ENCODE data around the gene CAPZB.

Gene CAPZB

DNA sequence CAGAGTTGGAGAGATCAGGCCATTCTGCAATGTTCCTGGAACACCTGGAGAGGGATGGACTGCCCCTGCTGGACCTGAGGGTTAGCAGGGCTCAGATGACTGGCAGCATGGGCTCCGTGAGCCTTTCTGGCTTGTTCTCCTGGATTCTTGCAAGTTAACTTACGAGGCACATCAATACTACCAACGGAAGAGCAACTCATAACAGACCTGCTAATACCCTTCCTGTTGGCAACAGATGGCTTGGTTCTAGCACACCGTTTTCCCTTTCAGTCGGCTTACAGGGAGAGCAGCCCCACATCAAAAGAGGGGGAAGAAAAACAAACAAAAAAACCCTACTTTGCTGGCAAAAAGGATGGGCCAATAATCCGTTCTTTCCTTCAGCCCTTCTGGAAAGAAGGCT is 125.3 kb downstream of the CAPZB start:
- H3K4me3 ChIP-seq (ENCODE audit: low read depth, low read length) = no peak overlapping the region
- DNase-seq (ENCODE audit: low read depth) = no peak
- TF ChIP-seq, protein P1, sequence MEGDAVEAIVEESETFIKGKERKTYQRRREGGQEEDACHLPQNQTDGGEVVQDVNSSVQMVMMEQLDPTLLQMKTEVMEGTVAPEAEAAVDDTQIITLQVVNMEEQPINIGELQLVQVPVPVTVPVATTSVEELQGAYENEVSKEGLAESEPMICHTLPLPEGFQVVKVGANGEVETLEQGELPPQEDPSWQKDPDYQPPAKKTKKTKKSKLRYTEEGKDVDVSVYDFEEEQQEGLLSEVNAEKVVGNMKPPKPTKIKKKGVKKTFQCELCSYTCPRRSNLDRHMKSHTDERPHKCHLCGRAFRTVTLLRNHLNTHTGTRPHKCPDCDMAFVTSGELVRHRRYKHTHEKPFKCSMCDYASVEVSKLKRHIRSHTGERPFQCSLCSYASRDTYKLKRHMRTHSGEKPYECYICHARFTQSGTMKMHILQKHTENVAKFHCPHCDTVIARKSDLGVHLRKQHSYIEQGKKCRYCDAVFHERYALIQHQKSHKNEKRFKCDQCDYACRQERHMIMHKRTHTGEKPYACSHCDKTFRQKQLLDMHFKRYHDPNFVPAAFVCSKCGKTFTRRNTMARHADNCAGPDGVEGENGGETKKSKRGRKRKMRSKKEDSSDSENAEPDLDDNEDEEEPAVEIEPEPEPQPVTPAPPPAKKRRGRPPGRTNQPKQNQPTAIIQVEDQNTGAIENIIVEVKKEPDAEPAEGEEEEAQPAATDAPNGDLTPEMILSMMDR (IDR thresholded peaks at IDR 0.05; ENCODE audit: control insufficient read depth, extremely low read depth, insufficient read depth) = no peak

DNA sequence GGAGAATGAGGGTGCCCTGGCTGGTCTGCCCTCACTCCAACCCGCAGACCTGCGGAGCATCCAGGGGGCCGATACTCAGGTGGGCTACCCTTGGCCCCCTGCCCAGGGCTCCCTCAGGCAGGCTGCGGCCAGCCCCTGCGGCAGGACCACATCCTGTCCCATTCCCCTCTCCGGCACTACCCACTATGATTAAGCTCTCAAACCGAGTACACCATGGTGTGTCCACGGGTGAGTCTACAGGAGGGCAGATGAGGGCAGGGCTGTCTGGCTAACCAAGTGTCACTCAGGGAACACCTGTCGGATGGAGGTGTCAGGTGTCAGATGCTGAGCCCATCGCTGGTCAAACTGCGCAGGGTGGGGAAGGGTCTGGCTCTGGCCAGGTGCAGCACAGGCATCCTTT is 126.0 kb downstream of the CAPZB start:
- no peak overlapping the region for H3K4me3 ChIP-seq (ENCODE audit: low read depth, low read length)
- TF ChIP-seq, protein P1 (IDR thresholded peaks at IDR 0.05; ENCODE audit: control insufficient read depth, extremely low read depth, insufficient read depth) = no peak
- no peak for DNase-seq (ENCODE audit: low read depth)

DNA sequence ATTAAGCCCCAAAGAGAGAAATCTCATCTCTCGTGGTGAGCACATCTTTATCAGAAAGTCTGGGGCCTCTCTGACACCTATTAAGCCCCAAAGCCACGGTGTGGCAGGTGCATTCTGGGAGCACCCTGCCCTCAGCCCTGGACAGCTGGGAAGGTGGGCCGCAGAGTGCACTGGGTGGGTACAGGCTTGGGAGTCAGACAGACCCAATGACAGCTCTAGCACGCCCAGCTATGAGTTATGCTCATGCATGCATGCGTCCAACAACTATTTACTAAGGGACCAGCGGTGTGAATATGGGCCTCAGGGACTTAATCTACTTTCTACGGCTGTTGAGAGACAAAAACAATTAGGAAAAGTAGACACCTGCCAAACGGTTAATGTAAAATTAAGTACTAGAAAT is 126.6 kb downstream of the CAPZB start:
- TF ChIP-seq, protein P1 (IDR thresholded peaks at IDR 0.05; ENCODE audit: control insufficient read depth, extremely low read depth, insufficient read depth) = no peak
- no peak for DNase-seq (ENCODE audit: low read depth)
- H3K4me3 ChIP-seq (ENCODE audit: low read depth, low read length) = no peak overlapping the region

DNA sequence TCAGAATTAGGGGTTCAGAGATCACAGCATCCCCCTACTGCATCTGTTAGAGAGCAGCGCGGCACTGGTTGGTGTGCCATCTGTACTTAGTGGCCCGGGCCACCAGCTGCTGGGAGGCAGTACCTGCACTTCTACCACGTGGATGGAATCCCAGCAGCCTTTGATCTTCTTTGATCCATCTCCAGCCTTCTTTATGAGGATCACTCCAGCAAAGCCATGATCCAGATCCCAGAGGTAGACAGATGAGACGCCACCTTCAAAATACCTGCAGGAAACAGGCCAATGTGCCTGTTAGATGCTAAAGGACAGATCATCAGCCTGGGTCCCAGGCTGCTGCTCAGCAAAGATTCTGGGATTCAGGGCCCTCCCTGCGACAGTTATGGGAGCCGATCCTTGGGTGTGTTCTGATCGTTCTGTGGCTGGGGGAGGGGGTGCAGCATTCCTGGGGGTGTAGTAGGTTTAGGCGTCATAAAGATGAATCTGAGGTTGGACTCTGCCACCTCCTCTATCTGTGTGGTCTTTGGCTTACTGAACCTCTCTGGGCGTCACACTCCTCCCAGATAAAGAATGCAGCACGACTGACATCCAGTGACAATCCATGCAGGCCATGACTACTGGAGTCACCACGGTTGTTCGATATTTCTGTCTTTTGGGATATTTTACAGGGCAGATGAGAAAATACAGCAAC is 127.9 kb downstream of the CAPZB start:
- DNase-seq (ENCODE audit: low read depth) = no peak
- no peak overlapping the region for H3K4me3 ChIP-seq (ENCODE audit: low read depth, low read length)
- TF ChIP-seq, protein P1 (IDR thresholded peaks at IDR 0.05; ENCODE audit: control insufficient read depth, extremely low read depth, insufficient read depth) = no peak

DNA sequence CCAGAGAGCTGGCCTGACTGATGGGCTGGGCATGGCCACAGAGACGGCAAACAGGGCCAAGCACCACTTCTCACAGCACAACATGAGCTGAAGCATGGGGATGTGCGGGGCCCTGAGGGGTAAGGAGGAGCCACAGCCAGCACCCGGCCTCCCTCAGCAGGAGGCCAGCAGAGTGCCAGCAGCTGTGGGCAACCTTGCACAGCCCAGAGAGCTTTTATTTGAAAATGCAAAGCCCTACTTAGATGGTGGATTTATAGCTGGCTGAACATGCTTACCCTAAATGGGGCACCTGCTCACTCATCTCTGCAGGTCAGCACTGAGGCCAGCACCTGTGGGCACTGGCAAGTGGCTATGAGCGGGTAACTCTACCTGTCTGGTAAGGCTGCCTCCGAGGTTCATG is 129.1 kb downstream of the CAPZB start:
- TF ChIP-seq, protein P1 (IDR thresholded peaks at IDR 0.05; ENCODE audit: control insufficient read depth, extremely low read depth, insufficient read depth) = no peak
- DNase-seq (ENCODE audit: low read depth) = no peak
- no peak overlapping the region for H3K4me3 ChIP-seq (ENCODE audit: low read depth, low read length)

DNA sequence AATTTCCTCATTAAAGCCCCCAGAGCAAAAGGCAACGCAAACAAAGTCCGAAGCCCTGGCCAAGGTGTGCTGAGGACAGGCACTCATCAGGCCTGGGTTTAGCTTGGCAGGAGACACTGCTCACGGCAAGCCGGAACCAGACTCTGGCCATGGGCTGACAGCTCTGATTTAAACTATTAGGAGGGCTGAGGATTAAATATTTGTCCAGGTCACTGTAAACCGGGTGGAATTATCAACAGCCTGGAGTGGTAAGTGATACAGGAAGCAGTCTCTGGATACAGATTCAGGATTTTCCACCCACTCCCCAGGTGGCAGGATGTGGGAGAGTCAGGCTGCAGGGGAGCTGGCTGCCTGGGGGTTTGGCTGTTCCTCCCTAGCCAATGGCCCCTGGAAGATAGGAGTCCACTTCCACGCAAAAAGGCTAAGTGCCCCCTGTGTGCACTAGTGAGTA is 130.8 kb downstream of the CAPZB start:
- TF ChIP-seq, protein P1 (IDR thresholded peaks at IDR 0.05; ENCODE audit: control insufficient read depth, extremely low read depth, insufficient read depth) = no peak
- DNase-seq (ENCODE audit: low read depth) = no peak
- H3K4me3 ChIP-seq (ENCODE audit: low read depth, low read length) = no peak overlapping the region

DNA sequence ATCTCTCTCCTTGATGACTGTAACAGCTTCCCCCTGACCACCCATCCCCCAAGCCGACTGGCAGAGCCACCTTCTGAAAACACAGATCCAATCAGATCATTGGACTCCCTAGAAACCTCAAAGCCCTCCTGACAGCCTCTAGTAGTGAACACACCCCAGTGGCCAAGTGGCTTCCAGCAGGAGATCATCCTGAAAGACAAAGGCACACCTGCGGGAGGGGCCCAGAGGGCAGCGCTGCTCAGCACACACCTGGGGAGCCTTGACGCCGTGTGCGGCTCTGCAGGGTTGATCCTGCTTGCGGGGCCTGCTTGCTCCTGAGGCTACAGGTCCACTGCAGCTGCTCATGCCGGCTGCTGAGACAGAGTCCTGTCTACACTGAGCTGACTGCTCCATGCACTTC is 131.7 kb downstream of the CAPZB start:
- H3K4me3 ChIP-seq (ENCODE audit: low read depth, low read length) = no peak overlapping the region
- no peak for DNase-seq (ENCODE audit: low read depth)
- TF ChIP-seq, protein P1 (IDR thresholded peaks at IDR 0.05; ENCODE audit: control insufficient read depth, extremely low read depth, insufficient read depth) = no peak
